NB4 (cell line): Measurements from ENCODE around the gene KPNB1.

Experiments
- CTCF ChIP-seq: IDR thresholded peaks from one replicate; pipeline ENCODE4 v1.5.1; 2012; ENCODE audit warnings: low read depth, low read length
- MAX ChIP-seq: IDR thresholded peaks from 2 replicates; pipeline ENCODE4 v1.6.1; 2011; ENCODE audit warnings: low read depth, low read length
- MYC ChIP-seq: IDR thresholded peaks from 2 replicates; pipeline ENCODE4 v1.6.1; 2011; ENCODE audit warnings: low read depth, low read length
- POLR2A ChIP-seq: IDR thresholded peaks from 2 replicates; pipeline ENCODE4 v1.6.1; 2011; ENCODE audit warnings: mild to moderate bottlenecking; ENCODE audit not compliant: insufficient read length; ENCODE audit errors: extremely low read depth

- no peak for TF ChIP-seq CTCF
- no peak for TF ChIP-seq MAX
- no peak for TF ChIP-seq POLR2A
- TF ChIP-seq MYC = no peak
Observed at GRCh38 chr17:47628014-47628566, 21.6 kb upstream of the KPNB1 start.
